Measurements from ENCODE around the gene ITGA2.

- TF ChIP-seq CTCF (IDR thresholded peaks at IDR 0.05; ENCODE audit: poor library complexity) (no peak), EZH2 (IDR thresholded peaks at IDR 0.05; ENCODE audit: borderline replicate concordance) (no peak)
Measured at GRCh38 chr5:53025487-53025886, 36.3 kb downstream of the ITGA2 start.
